Mesendoderm (in vitro differentiated cells): Measurements from ENCODE around the gene SLC25A51.

ENCODE experiments used
- DNase-seq: peaks from one replicate; pipeline ENCODE4 v3.0.0; 2013
- H2AK5ac ChIP-seq: 2 replicates; pipeline ENCODE4 v1.6.1; 2013; ENCODE audit warnings: low read length, inconsistent platforms
- H2BK120ac ChIP-seq: 2 replicates; pipeline ENCODE4 v1.6.1; 2013; ENCODE audit warnings: low read depth, mild to moderate bottlenecking, low read length, moderate library complexity, mixed read lengths
- H2BK15ac ChIP-seq: replicated peaks from 2 replicates; pipeline ENCODE4 v1.6.1; 2013; ENCODE audit warnings: low read depth, mild to moderate bottlenecking, moderate library complexity
- H2BK5ac ChIP-seq: 2 replicates; pipeline ENCODE4 v1.6.1; 2013; ENCODE audit warnings: low read length, inconsistent platforms
- H3K18ac ChIP-seq: 2 replicates; pipeline ENCODE4 v1.6.1; 2013; ENCODE audit warnings: mild to moderate bottlenecking, low read length, mixed read lengths
- H3K23ac ChIP-seq: one replicate; pipeline ENCODE4 v1.6.1; 2013; ENCODE audit warnings: low read length
- H3K27ac ChIP-seq: 2 replicates; pipeline ENCODE4 v1.5.1; 2013; ENCODE audit warnings: low read depth, mild to moderate bottlenecking, inconsistent platforms, low read length, moderate library complexity
- H3K27me3 ChIP-seq: 2 replicates; pipeline ENCODE4 v1.6.1; 2013; ENCODE audit warnings: low read length, control low read depth, mild to moderate bottlenecking, inconsistent platforms; ENCODE audit not compliant: insufficient read depth, poor library complexity
- H3K36me3 ChIP-seq: 2 replicates; pipeline ENCODE4 v1.6.1; 2013; ENCODE audit warnings: low read length, inconsistent platforms; ENCODE audit not compliant: control insufficient read depth, insufficient read depth
- H3K4ac ChIP-seq: one replicate; pipeline ENCODE4 v1.6.1; 2013; ENCODE audit warnings: low read depth, mild to moderate bottlenecking, low read length, moderate library complexity
- H3K4me1 ChIP-seq: 2 replicates; pipeline ENCODE4 v1.6.1; 2013; ENCODE audit warnings: low read depth, low read length, inconsistent platforms; ENCODE audit not compliant: control insufficient read depth
- H3K4me2 ChIP-seq: 2 replicates; pipeline ENCODE4 v1.6.1; 2013; ENCODE audit warnings: low read length
- H3K4me3 ChIP-seq: 2 replicates; pipeline ENCODE4 v1.5.1; 2013; ENCODE audit warnings: mild to moderate bottlenecking, low read length
- H3K56ac ChIP-seq: one replicate; pipeline ENCODE4 v1.6.1; 2013; ENCODE audit warnings: low read length
- H3K79me1 ChIP-seq: 2 replicates; pipeline ENCODE4 v1.6.1; 2013; ENCODE audit warnings: low read length, inconsistent platforms
- H3K79me2 ChIP-seq: 2 replicates; pipeline ENCODE4 v1.6.1; 2013; ENCODE audit warnings: mild to moderate bottlenecking, low read length; ENCODE audit not compliant: control insufficient read depth, insufficient read depth
- H3K9ac ChIP-seq: 2 replicates; pipeline ENCODE4 v1.6.1; 2013; ENCODE audit warnings: low read length, inconsistent platforms
- H4K5ac ChIP-seq: one replicate; pipeline ENCODE4 v1.6.1; 2013; ENCODE audit warnings: low read length
- H4K8ac ChIP-seq: one replicate; pipeline ENCODE4 v1.6.1; 2013; ENCODE audit warnings: low read depth, mild to moderate bottlenecking, control low read depth, low read length, moderate library complexity
- WGBS: extraction: QIAGEN DNeasy Blood & Tissue Kit; methylation state at CpG from one replicate; pipeline ENCODE4 v1.1.7; 2013; ENCODE audit warnings: low lambda C conversion rate, missing lambda C conversion rate; ENCODE audit not compliant: insufficient coverage; ENCODE audit errors: extremely low coverage; 5-methylcytosine and 5-hydroxymethylcytosine counted together

SLC25A51 gene

GRCh38 chr9:37906312-37907239 is 2.6 kb upstream of the SLC25A51 start:
- Histone ChIP-seq H3K79me1 (no peaks in the 10 kb centered on the region), H3K9ac (no peak overlapping the region), H3K27me3 (no peaks in the 10 kb centered on the region), H3K18ac (no peak overlapping the region), H3K4me3 (no peak overlapping the region), H2AK5ac (no peak overlapping the region), H3K27ac (no peak overlapping the region), H3K79me2 (no peaks in the 10 kb centered on the region), H3K56ac (no peak overlapping the region), H4K8ac (no peak overlapping the region), H2BK5ac (no peak overlapping the region), H2BK120ac (no peak overlapping the region), H3K23ac (no peak overlapping the region), H2BK15ac (no peak overlapping the region), H3K4ac (no peak overlapping the region), H4K5ac (no peak overlapping the region), H3K36me3 (no peaks in the 10 kb centered on the region), H3K4me2 (no peak overlapping the region), H3K4me1 (peaks cover 6% of the 10 kb centered on the region)
- WGBS: no CpG with 5 or more reads among the region's 11 CpGs
- peak; percentile 51 for DNase-seq

- H3K4ac ChIP-seq: no peak overlapping the region
- no peaks in the 10 kb centered on the region for H3K27me3 ChIP-seq
- H3K36me3 ChIP-seq: no peaks in the 10 kb centered on the region
- H3K4me2 ChIP-seq: no peak overlapping the region
- H3K79me2 ChIP-seq: no peaks in the 10 kb centered on the region
- H2BK5ac ChIP-seq: no peak overlapping the region
- H2BK120ac ChIP-seq: no peak overlapping the region
- no peak overlapping the region for H3K56ac ChIP-seq
- no peak overlapping the region for H3K4me3 ChIP-seq
- DNase-seq: no peak
- H3K9ac ChIP-seq: no peak overlapping the region
- no peaks in the 10 kb centered on the region for H3K79me1 ChIP-seq
- H3K23ac ChIP-seq: no peak overlapping the region
- H4K5ac ChIP-seq: no peak overlapping the region
- H4K8ac ChIP-seq: no peak overlapping the region
- H2BK15ac ChIP-seq: no peak overlapping the region
- H3K4me1 ChIP-seq: peaks cover 6% of the 10 kb centered on the region
- WGBS: no CpG with 5 or more reads among the region's 4 CpGs
- no peak overlapping the region for H2AK5ac ChIP-seq
- H3K27ac ChIP-seq: no peak overlapping the region
- no peak overlapping the region for H3K18ac ChIP-seq
Measured at GRCh38 chr9:37905776-37906175, 1.8 kb upstream of the SLC25A51 start.

- no peaks in the 10 kb centered on the region for H3K36me3 ChIP-seq
- H2AK5ac ChIP-seq: no peak overlapping the region
- peak overlapping the region; percentile 58 for H3K9ac ChIP-seq
- no peak for DNase-seq
- H3K4me1 ChIP-seq: peaks cover 6% of the 10 kb centered on the region
- no peak overlapping the region for H4K8ac ChIP-seq
- WGBS: no CpG with 5 or more reads among the region's 10 CpGs
- H2BK15ac ChIP-seq: no peak overlapping the region
- no peaks in the 10 kb centered on the region for H3K79me1 ChIP-seq
- H2BK120ac ChIP-seq: no peak overlapping the region
- H3K4me3 ChIP-seq: no peak overlapping the region
- no peak overlapping the region for H3K4me2 ChIP-seq
- no peaks in the 10 kb centered on the region for H3K27me3 ChIP-seq
- no peak overlapping the region for H3K27ac ChIP-seq
- H3K23ac ChIP-seq: no peak overlapping the region
- H3K18ac ChIP-seq: no peak overlapping the region
- no peak overlapping the region for H4K5ac ChIP-seq
- peak overlapping the region; percentile 95 for H3K56ac ChIP-seq
- no peak overlapping the region for H3K4ac ChIP-seq
- H3K79me2 ChIP-seq: no peaks in the 10 kb centered on the region
- no peak overlapping the region for H2BK5ac ChIP-seq
Measured at GRCh38 chr9:37905131-37905505, 1.2 kb upstream of the SLC25A51 start.

GRCh38 chr9:37904445-37905130 is 661 bp upstream of the SLC25A51 start:
- H2BK15ac ChIP-seq: no peak overlapping the region
- no peak overlapping the region for H4K5ac ChIP-seq
- no peak overlapping the region for H2BK120ac ChIP-seq
- no peak overlapping the region for H3K27ac ChIP-seq
- no peak overlapping the region for H4K8ac ChIP-seq
- DNase-seq: no peak
- H2AK5ac ChIP-seq: no peak overlapping the region
- no CpG with 5 or more reads among the region's 36 CpGs for WGBS
- H3K79me2 ChIP-seq: no peaks in the 10 kb centered on the region
- H3K9ac ChIP-seq: peak overlapping the region; percentile 58
- H3K4me3 ChIP-seq: peak overlapping the region; percentile 87
- H3K18ac ChIP-seq: no peak overlapping the region
- peak overlapping the region; percentile 50 for H3K4ac ChIP-seq
- H3K36me3 ChIP-seq: no peaks in the 10 kb centered on the region
- H3K79me1 ChIP-seq: no peaks in the 10 kb centered on the region
- peak overlapping the region; percentile 78 for H3K4me2 ChIP-seq
- peak overlapping the region; percentile 95 for H3K56ac ChIP-seq
- H3K4me1 ChIP-seq: peaks cover 6% of the 10 kb centered on the region
- no peak overlapping the region for H2BK5ac ChIP-seq
- H3K27me3 ChIP-seq: no peaks in the 10 kb centered on the region
- no peak overlapping the region for H3K23ac ChIP-seq

- Histone ChIP-seq H2BK5ac (no peak overlapping the region), H3K4me1 (peaks cover 6% of the 10 kb centered on the region), H3K27ac (peak overlapping the region; percentile 71), H3K36me3 (no peaks in the 10 kb centered on the region), H4K8ac (no peak overlapping the region), H4K5ac (no peak overlapping the region), H3K79me1 (no peaks in the 10 kb centered on the region), H2BK120ac (no peak overlapping the region), H3K4me3 (peak overlapping the region; percentile 87), H3K4me2 (peak overlapping the region; percentile 36), H3K23ac (no peak overlapping the region), H2AK5ac (no peak overlapping the region), H3K4ac (no peak overlapping the region), H3K79me2 (no peaks in the 10 kb centered on the region), H3K56ac (peak overlapping the region; percentile 95), H3K18ac (no peak overlapping the region), H2BK15ac (no peak overlapping the region), H3K27me3 (no peaks in the 10 kb centered on the region), H3K9ac (peak overlapping the region; percentile 58)
- WGBS: no CpG with 5 or more reads among the region's 17 CpGs
- peak; percentile 33 for DNase-seq
Measured at GRCh38 chr9:37902796-37903646, 906 bp downstream of the SLC25A51 start.
